Superior temporal gyrus (tissue), 1 donor: Measurements from ENCODE around the gene CRYGS.
"Not testable (repeated sequence)": the region's sequence is repeated elsewhere in the genome, so short reads cannot be mapped to it uniquely, and the experiment has no call there.

Experiments used
- DNase-seq: peaks from one replicate; pipeline ENCODE4 v3.0.0-alpha.2; 2016; ENCODE audit errors: extremely low spot score

CRYGS gene

GRCh38 chr3:186552408-186553031 lies 8.3 kb upstream of the CRYGS start:
- DNase-seq = no peak

- DNase-seq = no peak
These were observed 7.2 kb upstream of the CRYGS start for GRCh38 chr3:186551387-186551786.

- DNase-seq = no peak
These were observed 5.3 kb upstream of the CRYGS start for GRCh38 chr3:186549497-186549896.

GRCh38 chr3:186540835-186541226 lies 3.3 kb downstream of the CRYGS start:
- no peak for DNase-seq

- DNase-seq = peak; percentile 96
These were observed 3.9 kb downstream of the CRYGS start for GRCh38 chr3:186540221-186540834.

GRCh38 chr3:186538779-186539178 lies 5.4 kb downstream of the CRYGS start:
- DNase-seq = no peak

GRCh38 chr3:186536883-186537844 lies 7.0 kb downstream of the CRYGS start:
- DNase-seq = no peak

GRCh38 chr3:186534113-186534669 lies 10.0 kb downstream of the CRYGS start:
- DNase-seq = no peak

- DNase-seq = no peak
These were observed 11.5 kb downstream of the CRYGS start for GRCh38 chr3:186532598-186533072.

- not testable (repeated sequence) for DNase-seq
These were observed 12.5 kb downstream of the CRYGS start for GRCh38 chr3:186531694-186532093.

- no peak for DNase-seq
These were observed 13.8 kb downstream of the CRYGS start for GRCh38 chr3:186530415-186530814.

- DNase-seq = no peak
These were observed 14.8 kb downstream of the CRYGS start for GRCh38 chr3:186529201-186529999.

GRCh38 chr3:186526256-186526606 lies 17.9 kb downstream of the CRYGS start:
- DNase-seq = no peak

GRCh38 chr3:186525369-186526255 lies 18.6 kb downstream of the CRYGS start:
- DNase-seq = no peak

- no peak for DNase-seq
These were observed 19.6 kb downstream of the CRYGS start for GRCh38 chr3:186524616-186525015.

GRCh38 chr3:186523434-186523833 lies 20.7 kb downstream of the CRYGS start:
- DNase-seq = no peak

GRCh38 chr3:186523022-186523421 lies 21.2 kb downstream of the CRYGS start:
- no peak for DNase-seq

- DNase-seq = no peak
These were observed 23.0 kb downstream of the CRYGS start for GRCh38 chr3:186520957-186521842.

GRCh38 chr3:186520431-186520830 lies 23.7 kb downstream of the CRYGS start:
- DNase-seq = no peak
